GM19395 (cell line): ENCODE data around the gene ADAMTS2.
"Not testable (repeated sequence)": the region's sequence is repeated elsewhere in the genome, so short reads cannot be mapped to it uniquely, and the experiment has no call there.

Experiments
- ATAC-seq: cut with Tn5 transposase; IDR thresholded peaks from one replicate; pipeline ENCODE4 v1.9.1; 2021; ENCODE audit warnings: mild to moderate bottlenecking, moderate library complexity; ENCODE audit not compliant: unreplicated experiment

The ADAMTS2 gene

DNA sequence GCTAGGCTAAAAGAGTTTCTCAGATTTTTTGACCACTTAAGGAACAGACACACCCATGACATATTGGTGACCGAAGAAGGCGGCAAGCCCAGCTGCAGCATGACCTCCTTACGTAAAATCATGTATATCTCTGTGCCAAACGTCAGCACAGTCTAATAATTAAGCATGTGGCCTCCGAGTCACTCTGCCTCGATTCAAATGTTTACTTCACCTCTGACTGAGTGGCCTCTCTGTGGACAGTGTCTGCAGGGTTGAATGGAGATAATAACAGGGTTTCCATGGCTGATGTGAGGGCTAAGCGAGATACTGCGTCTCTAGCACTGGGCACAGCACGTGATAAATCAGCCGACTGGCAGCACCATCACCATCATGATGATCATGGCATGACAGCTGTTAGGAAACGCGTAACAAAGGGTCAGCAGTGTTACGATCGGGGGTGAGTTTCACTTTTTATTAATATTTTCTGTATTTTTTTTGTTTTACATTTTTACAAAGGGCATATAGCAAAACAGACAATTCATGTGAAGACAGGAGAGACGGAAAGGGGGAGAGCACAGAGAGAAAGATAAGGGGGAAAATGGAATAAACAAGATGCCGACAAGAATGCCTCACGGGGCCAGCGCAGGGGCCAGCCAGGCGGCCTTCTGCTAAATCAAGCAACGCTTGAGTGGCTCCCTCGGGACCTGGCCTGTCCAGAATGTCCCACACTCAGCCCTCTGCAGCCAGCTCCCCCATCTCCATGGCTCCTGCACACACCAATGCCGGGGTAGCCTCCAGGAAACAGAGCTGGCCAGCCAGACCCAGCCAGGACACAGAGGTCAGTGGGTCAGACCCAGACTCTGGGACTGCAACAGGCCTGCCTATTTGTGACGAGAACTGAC, 60.3 kb downstream of the ADAMTS2 start:
- no peak for ATAC-seq

- ATAC-seq, result not testable (repeated sequence)
Measured at GRCh38 chr5:179283908-179284307, 61.4 kb downstream of the ADAMTS2 start.

- no peak for ATAC-seq
Measured at GRCh38 chr5:179281694-179282093, 63.6 kb downstream of the ADAMTS2 start.

DNA sequence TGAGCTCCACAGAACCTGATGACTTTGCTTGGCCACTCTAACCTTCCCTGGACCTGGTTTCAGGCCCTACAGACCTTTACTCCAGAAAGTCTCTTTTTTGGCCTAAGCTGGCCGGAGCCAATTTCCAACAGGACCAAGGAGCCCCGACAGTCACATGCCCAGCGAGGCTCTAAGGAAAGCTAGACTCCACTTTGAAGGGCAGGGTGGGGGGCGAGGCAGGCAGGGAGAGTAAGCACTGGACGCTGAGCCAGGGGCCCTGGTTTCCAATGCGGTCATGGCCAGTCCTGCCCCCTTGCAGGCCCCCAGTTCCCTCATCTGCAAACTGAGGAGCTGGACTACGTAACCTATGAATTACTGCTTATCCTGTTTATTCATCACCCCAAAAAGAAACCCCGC, 65.2 kb downstream of the ADAMTS2 start:
- no peak for ATAC-seq

GRCh38 chr5:179279347-179280094, 65.7 kb downstream of the ADAMTS2 start:
- no peak for ATAC-seq

- no peak for ATAC-seq
Measured at GRCh38 chr5:179278546-179278945, 66.7 kb downstream of the ADAMTS2 start.

GRCh38 chr5:179278119-179278518, 67.1 kb downstream of the ADAMTS2 start:
- no peak for ATAC-seq

DNA sequence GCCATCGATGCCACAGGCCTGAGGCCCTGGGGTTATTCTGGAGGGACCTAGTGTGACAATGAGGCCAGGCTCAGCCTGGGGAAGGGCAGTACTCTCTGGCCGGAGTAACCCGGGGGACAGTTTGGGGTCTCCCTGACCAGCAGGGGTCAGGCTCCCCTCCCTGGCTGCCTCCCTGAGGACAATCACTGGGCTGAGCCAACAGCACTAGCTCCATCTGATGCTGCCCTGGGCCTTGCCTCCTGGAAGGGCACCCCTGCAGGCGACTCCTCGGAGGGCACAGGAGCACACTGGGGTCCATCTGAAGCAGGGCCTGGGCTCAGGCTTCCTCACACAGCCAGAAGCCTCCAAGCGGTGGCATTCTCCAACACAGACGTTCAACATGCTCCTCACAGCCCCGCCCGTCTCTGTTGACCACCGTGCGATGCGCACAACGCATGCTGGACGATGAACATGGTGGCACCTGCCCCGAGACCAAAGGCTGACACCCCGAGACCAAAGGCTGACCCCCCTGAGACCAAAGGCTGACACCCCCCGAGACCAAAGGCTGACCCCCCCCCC, 68.3 kb downstream of the ADAMTS2 start:
- no peak for ATAC-seq

DNA sequence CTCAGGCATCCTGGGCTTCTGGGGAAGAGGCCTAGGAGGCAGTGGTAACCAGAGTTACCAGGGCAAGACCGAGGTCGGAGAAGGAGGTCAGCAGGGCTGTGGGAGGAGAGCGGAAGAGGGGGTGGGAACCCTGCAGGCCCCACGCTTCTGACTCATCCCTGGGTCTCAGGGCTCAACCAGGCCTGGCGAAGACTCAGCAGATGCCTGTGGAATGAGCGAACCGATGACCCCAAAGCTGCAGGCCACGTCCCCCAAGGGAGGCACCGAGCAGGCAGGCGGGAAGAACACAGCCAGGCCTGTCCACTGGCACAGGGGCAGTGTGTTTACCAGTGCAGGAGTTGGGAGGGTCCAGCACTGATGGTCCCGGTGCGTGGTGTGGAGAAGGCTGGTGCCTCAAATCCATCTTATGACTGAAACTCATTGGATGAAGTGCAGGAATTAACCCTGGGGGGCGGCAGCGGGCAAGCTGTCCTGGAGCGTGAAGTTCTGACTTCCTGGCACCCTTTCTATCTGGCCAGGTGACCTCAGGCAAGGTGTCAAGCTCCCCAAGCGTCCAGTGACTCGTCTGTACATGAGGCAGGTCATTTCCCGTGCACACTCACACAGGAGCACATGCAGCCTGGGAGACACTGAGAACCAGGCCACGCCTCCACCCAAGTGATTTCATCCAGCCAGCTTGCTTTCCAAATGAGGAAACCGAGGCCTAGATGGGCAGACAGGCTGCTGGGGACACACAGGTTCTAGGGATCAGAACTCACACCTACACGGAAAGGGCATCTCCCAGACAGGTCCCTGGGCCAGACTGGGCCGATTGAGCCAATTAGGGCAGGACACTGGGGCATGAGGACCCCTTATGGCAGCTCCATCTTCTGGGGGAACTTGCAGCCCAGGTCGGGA, 69.1 kb downstream of the ADAMTS2 start:
- ATAC-seq, result no peak

- ATAC-seq, result no peak
Measured at GRCh38 chr5:179275381-179275878, 69.8 kb downstream of the ADAMTS2 start.

DNA sequence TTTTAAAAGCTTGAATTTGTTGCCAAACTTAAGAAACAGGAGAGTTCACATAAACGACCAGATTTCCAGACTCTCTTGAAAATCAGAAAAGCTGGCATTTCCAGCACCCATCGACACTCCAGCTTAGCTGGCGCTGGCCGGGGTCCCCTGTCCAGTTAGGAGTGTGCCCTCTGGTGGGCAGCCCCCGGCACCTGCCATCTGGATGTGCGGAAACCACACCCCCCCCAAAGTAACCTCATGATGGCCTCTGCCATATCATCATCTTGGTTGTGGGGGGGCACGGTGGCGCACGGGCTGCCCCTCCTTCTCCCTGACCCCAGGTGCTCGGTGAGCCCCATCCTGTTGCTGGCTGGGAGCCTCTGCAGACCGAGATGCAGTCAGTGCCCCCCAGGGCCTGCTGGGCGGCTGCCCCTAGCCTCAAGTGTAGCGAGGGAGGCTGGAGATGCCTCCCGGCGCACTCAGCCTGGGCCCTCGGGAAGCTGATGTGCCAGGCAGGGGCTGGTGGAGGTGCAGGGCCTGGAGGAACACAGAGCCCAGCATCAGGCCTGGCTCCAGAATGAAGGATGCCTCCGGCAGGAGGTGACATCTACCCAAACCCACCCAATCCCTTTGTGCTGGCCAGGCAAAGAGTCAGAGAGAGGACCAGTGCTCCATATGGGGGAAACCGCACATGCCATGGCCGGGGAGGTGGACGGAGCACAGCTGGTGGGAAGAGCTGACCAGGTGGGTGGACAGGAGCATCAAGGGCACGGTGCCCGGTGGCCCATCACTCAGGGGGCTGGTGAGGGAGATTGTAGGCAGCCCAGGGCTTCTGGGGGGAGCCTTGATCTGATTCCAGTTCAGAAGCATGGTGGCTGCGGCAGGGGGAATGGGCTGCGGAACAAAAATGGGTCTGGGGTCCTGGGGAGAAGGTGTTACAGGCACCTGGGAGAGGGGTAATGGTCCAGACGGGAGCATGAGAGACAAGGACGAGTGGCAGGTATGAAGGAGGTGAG, 70.6 kb downstream of the ADAMTS2 start:
- ATAC-seq, result no peak

GRCh38 chr5:179273441-179274145, 71.7 kb downstream of the ADAMTS2 start:
- ATAC-seq, result no peak

DNA sequence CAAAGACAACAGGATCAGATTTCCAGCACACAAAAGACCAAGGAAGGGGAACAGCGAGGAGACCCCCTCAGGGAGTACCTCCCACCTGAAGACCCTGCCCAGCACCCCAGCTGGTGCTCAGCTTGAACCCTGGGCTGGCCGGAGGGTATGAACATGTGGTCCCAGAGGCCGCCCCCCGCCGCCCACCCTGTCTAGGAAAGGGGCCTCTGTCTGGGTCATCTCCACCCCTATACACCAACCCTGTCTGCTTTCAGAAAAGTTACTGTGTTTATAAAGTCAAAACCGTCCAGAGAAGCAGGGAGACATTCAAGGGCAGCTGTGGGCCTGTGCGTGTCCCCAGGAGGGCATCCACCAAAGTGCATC, 72.2 kb downstream of the ADAMTS2 start:
- no peak for ATAC-seq

DNA sequence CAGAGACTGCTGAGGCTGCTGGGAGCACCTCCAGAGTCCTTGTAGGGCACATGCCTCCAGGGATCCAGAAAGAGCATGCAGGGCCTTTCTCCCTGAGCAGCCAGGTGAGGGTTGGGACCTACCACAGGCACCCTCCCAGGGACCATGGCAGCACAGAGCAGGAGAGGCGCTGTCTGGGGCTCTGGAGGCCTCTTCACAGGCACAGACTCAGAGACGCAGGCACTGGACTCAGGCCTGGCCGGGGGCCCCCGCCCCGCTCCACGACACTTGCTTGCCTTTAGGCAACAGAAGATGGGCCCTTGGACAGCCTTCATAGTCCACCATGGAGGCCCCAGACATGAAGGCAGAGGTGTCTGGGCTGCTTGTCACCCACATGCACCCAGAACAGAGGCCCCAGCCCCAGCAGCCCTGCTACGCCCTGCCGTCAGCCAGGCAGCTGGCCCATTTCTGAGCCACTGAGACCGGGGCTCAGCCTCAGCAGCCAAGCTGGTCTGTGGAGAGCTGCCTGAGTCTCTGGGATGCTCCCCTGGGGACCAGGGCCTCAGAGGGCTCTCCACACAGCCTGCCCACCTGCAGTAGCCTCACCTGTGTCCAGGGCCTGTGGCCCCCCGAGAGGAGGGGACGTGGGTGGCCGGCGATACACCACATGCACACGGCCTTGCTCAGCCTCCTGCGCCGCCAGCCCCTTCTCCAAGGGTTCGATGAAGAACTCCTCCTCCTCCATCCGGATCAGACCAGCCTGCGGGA, 72.8 kb downstream of the ADAMTS2 start:
- ATAC-seq, result no peak

DNA sequence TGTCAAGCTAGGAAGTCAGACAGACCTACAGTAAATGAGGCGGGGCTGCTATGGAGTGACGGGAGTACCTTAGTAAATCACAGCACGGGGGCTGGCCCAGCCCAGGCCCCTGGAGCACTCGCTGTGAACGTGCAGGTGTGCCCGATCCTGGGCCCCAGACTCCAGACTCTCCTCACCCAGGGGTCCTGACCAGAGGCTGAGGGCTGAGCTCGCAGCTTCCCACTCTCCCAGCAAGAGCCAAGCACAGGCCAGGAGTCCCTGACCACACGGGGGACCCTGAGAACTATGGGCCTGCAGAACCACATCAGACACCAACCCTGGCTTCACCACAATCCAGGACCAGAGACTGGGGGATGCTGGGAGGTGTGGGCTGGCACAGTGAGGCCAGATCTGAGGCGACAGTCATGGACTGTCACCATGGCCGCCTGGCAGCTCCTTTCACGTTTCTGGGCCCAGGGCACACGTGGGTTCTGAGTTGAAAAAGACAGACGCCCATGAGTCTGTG, 73.4 kb downstream of the ADAMTS2 start:
- no peak for ATAC-seq

DNA sequence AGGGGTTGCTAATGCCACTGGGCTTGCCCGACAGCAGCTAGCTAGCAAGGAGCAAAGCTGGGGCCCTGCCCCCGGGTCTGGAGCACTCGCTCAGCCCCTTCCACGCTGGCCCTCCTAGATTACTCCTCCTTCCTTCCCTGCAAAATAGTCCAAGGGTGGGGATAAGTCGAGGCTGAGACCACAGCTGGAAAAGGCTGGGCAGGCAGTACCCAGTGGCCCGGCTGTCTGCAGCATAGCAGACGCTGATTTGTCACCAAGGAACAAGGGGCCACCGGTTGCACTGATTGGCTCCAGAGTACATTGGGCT, 73.9 kb downstream of the ADAMTS2 start:
- ATAC-seq, result no peak

- no peak for ATAC-seq
Measured at GRCh38 chr5:179270581-179271427, 74.5 kb downstream of the ADAMTS2 start.
